Kidney epithelial cell (primary cell): ENCODE data around the gene RERE. TPM values are rescaled to one million over a fixed set of nuclear protein-coding genes. Genes with fewer than 3 reads are reported as not detected.

Experiments
- DNase-seq: peaks from one replicate; pipeline ENCODE4 v3.0.0-alpha.2; 2010; ENCODE audit warnings: low read depth
- H3K27me3 ChIP-seq: 2 replicates; pipeline ENCODE4 v1.6.0; 2011; ENCODE audit warnings: low read length; ENCODE audit not compliant: control insufficient read depth, insufficient read depth
- H3K36me3 ChIP-seq: 2 replicates; pipeline ENCODE4 v1.5.1; 2011; ENCODE audit warnings: low read length; ENCODE audit not compliant: control insufficient read depth, insufficient read depth
- H3K4me3 ChIP-seq: 2 replicates; pipeline ENCODE4 v1.5.1; 2011; ENCODE audit warnings: low read depth, mild to moderate bottlenecking, control low read depth, low read length
- CTCF ChIP-seq: IDR thresholded peaks from 2 replicates; pipeline ENCODE4 v1.5.1; 2011; ENCODE audit warnings: mild to moderate bottlenecking, moderate library complexity, low read length, control low read depth, inconsistent platforms; ENCODE audit not compliant: insufficient read depth, poor library complexity, severe bottlenecking
- total RNA-seq: library from RNA; depleted of rRNA; stranded (reverse); fragments of >200 nt; gene quantifications from 2 replicates; pipeline ENCODE4 v1.2.3, GENCODE V29; 2015

RERE gene
- total RNA-seq, 1 donor from 2014 or later, result 47.5 TPM

- Histone ChIP-seq H3K36me3 (no peaks in the 10 kb centered on the region), H3K4me3 (no peak overlapping the region), H3K27me3 (no peaks in the 10 kb centered on the region)
- TF ChIP-seq CTCF, result no peak
- DNase-seq, result no peak
Observed at GRCh38 chr1:8458607-8459006, 358.8 kb downstream of the RERE start.

- Histone ChIP-seq H3K27me3 (no peaks in the 10 kb centered on the region), H3K36me3 (no peaks in the 10 kb centered on the region), H3K4me3 (no peak overlapping the region)
- DNase-seq, result no peak
- TF ChIP-seq CTCF, result no peak
Observed at GRCh38 chr1:8457760-8458381, 359.6 kb downstream of the RERE start.

GRCh38 chr1:8456991-8457390 is 360.4 kb downstream of the RERE start:
- Histone ChIP-seq H3K4me3 (no peak overlapping the region), H3K36me3 (no peaks in the 10 kb centered on the region), H3K27me3 (no peaks in the 10 kb centered on the region)
- TF ChIP-seq CTCF, result no peak
- DNase-seq, result no peak

GRCh38 chr1:8456308-8456912 is 361.0 kb downstream of the RERE start:
- Histone ChIP-seq H3K27me3 (no peaks in the 10 kb centered on the region), H3K36me3 (no peaks in the 10 kb centered on the region), H3K4me3 (no peak overlapping the region)
- DNase-seq, result no peak
- TF ChIP-seq CTCF, result no peak

GRCh38 chr1:8455700-8456307 is 361.6 kb downstream of the RERE start:
- no peaks in the 10 kb centered on the region for H3K36me3 ChIP-seq
- no peak for TF ChIP-seq CTCF
- no peaks in the 10 kb centered on the region for H3K27me3 ChIP-seq
- no peak for DNase-seq
- H3K4me3 ChIP-seq, result no peak overlapping the region
